Spleen (tissue), 11 donors: ENCODE measurements around the gene KYNU. TPM values are rescaled to one million over a fixed set of nuclear protein-coding genes. Genes with fewer than 3 reads are reported as not detected.

Experiments used
- DNase-seq: peaks from one replicate; pipeline ENCODE4 v3.0.0-alpha.2; 2020
- H3K27ac ChIP-seq, 8 donors: fragments of 200-600 bp; sonication (generic) in 7 of 8; 1 replicate in 4 of 8; 2 replicates in 4 of 8; pipeline versions ENCODE4 v1.5.0 to v1.8.0; 2016 to 2021; ENCODE audit warnings: inconsistent platforms in 4 of 8, mild to moderate bottlenecking in 4 of 8, moderate library complexity in 1 of 8
- H3K27me3 ChIP-seq, 7 donors: fragments of 200-600 bp; sonication (generic) in 6 of 7; replicated peaks in 1 of 7; 1 replicate in 4 of 7; 2 replicates in 3 of 7; pipeline versions ENCODE4 v1.5.0 to v1.8.0; 2016 to 2021; ENCODE audit warnings: inconsistent platforms in 3 of 7, mild to moderate bottlenecking in 1 of 7
- H3K36me3 ChIP-seq, 6 donors: fragments of 200-600 bp; sonication (generic) in 5 of 6; 1 replicate in 4 of 6; 2 replicates in 2 of 6; pipeline versions ENCODE4 v1.5.0 to v1.8.0; 2016 to 2021; ENCODE audit warnings: inconsistent platforms in 2 of 6
- H3K4me1 ChIP-seq, 6 donors: fragments of 200-600 bp; sonication (generic) in 5 of 6; 1 replicate in 3 of 6; 2 replicates in 3 of 6; pipeline versions ENCODE4 v1.5.0 to v1.8.0; 2016 to 2021; ENCODE audit warnings: inconsistent platforms in 3 of 6
- H3K4me3 ChIP-seq, 8 donors: fragments of 200-600 bp; sonication (generic) in 7 of 8; 1 replicate in 4 of 8; 2 replicates in 4 of 8; pipeline versions ENCODE4 v1.5.0 to v1.8.0; 2016 to 2021; ENCODE audit warnings: inconsistent platforms in 4 of 8, mild to moderate bottlenecking in 4 of 8, moderate library complexity in 2 of 8
- H3K9me3 ChIP-seq, 8 donors: fragments of 200-600 bp; sonication (generic) in 7 of 8; 1 replicate in 4 of 8; 2 replicates in 4 of 8; pipeline versions ENCODE4 v1.5.0 to v1.8.0; 2016 to 2021; ENCODE audit warnings: inconsistent platforms in 4 of 8
- CTCF ChIP-seq, 11 experiments: fragments of 200-600 bp in 7 of 11; fragments of 450-650 bp in 4 of 11; sonication (generic) in 4 of 11; IDR thresholded peaks in 8 of 11; conservative IDR thresholded peaks in 3 of 11; 1 replicate in 7 of 11; 2 replicates in 4 of 11; pipeline versions ENCODE4 v1.4.0 to v1.8.0; 2016 to 2021; ENCODE audit warnings: antibody characterized with exemption in 11 of 11, inconsistent platforms in 4 of 11, mild to moderate bottlenecking in 1 of 11
- POLR2A ChIP-seq, 3 donors: fragments of 450-650 bp; IDR thresholded peaks; one replicate each; pipeline ENCODE4 v1.5.1; 2017; ENCODE audit warnings: antibody characterized with exemption in 3 of 3, mild to moderate bottlenecking in 1 of 3
- POLR2AphosphoS5 ChIP-seq, 3 donors: sonication (generic); formaldehyde crosslinking; IDR thresholded peaks; one replicate each; pipeline ENCODE4 v1.5.1; 2017; ENCODE audit warnings: antibody characterized with exemption in 3 of 3
- WGBS, 5 donors: extraction: QIAGEN DNeasy Blood & Tissue Kit in 3 of 5; methylation state at CpG; one replicate each; pipeline versions ENCODE4 v1.1.5 to v1.1.7; 2013 to 2018; 5-methylcytosine and 5-hydroxymethylcytosine counted together
- intact Hi-C: fragments of 100-400 bp; cut with DNase I; formaldehyde crosslinking; loops from one replicate; pipeline ENCODE4 v1.15.0; 2023; ENCODE audit warnings: low total_unique reads
- polyA plus RNA-seq, 3 donors: library from polyadenylated mRNA; stranded (reverse); fragments of 200-250 nt; gene quantifications; one replicate each; pipeline ENCODE4 v1.2.1, GENCODE V29; 2013
- total RNA-seq, 7 donors: library from RNA; depleted of rRNA in 3 of 7; stranded (reverse); fragments of >200 nt in 3 of 7; fragmentation: NEBNext Ultra II Directional in 4 of 7; extraction: Animal tissue kit (Norgen Biotek cat#: 25700) in 4 of 7; gene quantifications; one replicate each; pipeline versions ENCODE4 v1.1.0 to v1.2.1, GENCODE V29; 2016 to 2021
- donor health status: healthy with polysubstance abuse.
- donor health status: DM: no; HTN: no; CAD: no; lungs with moderate emphysema.
- donor health status: DM: no; HTN: no; CAD: no.
- donor health status: Bipolar disorder and iron deficiency.
- donor health status: healthy.
- donor health status: DM: no; HTN: no; CAD: no.
- donor health status: DM: yes; HTN: yes; CAD: no.

The KYNU gene
- total and polyA plus RNA-seq, 10 donors, result 11.1 to 38.4 (median 20.8) TPM

- H3K4me3 ChIP-seq, result no peak overlapping the region
- intact Hi-C loops, result no loop called here
- H3K36me3 ChIP-seq, result peaks cover 0 to 60% (median 3%) of the 10 kb centered on the region in 6 donors
Measured at GRCh38 chr2:142967060-142967459, 89.6 kb downstream of the KYNU start.

GRCh38 chr2:142973160-142973821 is 95.8 kb downstream of the KYNU start:
- H3K27me3 ChIP-seq, result no peaks in the 10 kb centered on the region
- H3K4me3 ChIP-seq, result no peak overlapping the region
- peaks cover 0 to 9% (median 0%) of the 10 kb centered on the region in 6 donors for H3K36me3 ChIP-seq
- 75 to 91% (median 84%) methylated on average over 4 of the region's 4 CpGs for WGBS, 5 donors
- H3K27ac ChIP-seq, result no peak overlapping the region
- DNase-seq, result no peak
- H3K4me1 ChIP-seq, result no peaks in the 10 kb centered on the region
- H3K9me3 ChIP-seq, result no peaks in the 10 kb centered on the region
- TF ChIP-seq POLR2A (IDR thresholded peaks at IDR 0.05) (no peak), POLR2AphosphoS5 (IDR thresholded peaks at IDR 0.05) (no peak), CTCF (IDR thresholded peaks at IDR 0.05 in 8 of 11, conservative IDR thresholded peaks at IDR 0.05 in 3 of 11) (no peak)
- intact Hi-C loops, result no loop called here

More at GRCh38 chr2:142967060-142967459, 89.6 kb downstream of the KYNU start:
- no peak overlapping the region for H3K27ac ChIP-seq
- H3K9me3 ChIP-seq, result peaks cover 0 to 23% (median 9%) of the 10 kb centered on the region in 8 donors
- no peaks in the 10 kb centered on the region for H3K27me3 ChIP-seq
- no peaks in the 10 kb centered on the region for H3K4me1 ChIP-seq
- WGBS, 5 donors, result 52 to 71% (median 65%) methylated on average over 1 of the region's 1 CpG
- DNase-seq, result no peak
- TF ChIP-seq CTCF (IDR thresholded peaks at IDR 0.05 in 8 of 11, conservative IDR thresholded peaks at IDR 0.05 in 3 of 11) (no peak), POLR2A (IDR thresholded peaks at IDR 0.05) (no peak), POLR2AphosphoS5 (IDR thresholded peaks at IDR 0.05) (no peak)

- Histone ChIP-seq H3K36me3 (peaks cover 0 to 5% (median 0%) of the 10 kb centered on the region in 6 donors), H3K4me1 (no peaks in the 10 kb centered on the region), H3K9me3 (no peaks in the 10 kb centered on the region), H3K4me3 (no peak overlapping the region), H3K27me3 (no peaks in the 10 kb centered on the region), H3K27ac (no peak overlapping the region)
- WGBS, 5 donors, result 26 to 38% (median 34%) methylated on average over 4 of the region's 4 CpGs
- TF ChIP-seq CTCF (IDR thresholded peaks at IDR 0.05 in 8 of 11, conservative IDR thresholded peaks at IDR 0.05 in 3 of 11) (no peak), POLR2A (IDR thresholded peaks at IDR 0.05) (no peak), POLR2AphosphoS5 (IDR thresholded peaks at IDR 0.05) (no peak)
- intact Hi-C loops, result no loop called here
- DNase-seq, result no peak
Measured at GRCh38 chr2:142973822-142974207, 96.4 kb downstream of the KYNU start.

- Histone ChIP-seq H3K4me1 (no peaks in the 10 kb centered on the region), H3K27ac (no peak overlapping the region), H3K36me3 (peaks cover 0 to 5% (median 0%) of the 10 kb centered on the region in 6 donors), H3K4me3 (no peak overlapping the region), H3K27me3 (no peaks in the 10 kb centered on the region), H3K9me3 (no peaks in the 10 kb centered on the region)
- TF ChIP-seq CTCF (IDR thresholded peaks at IDR 0.05 in 8 of 11, conservative IDR thresholded peaks at IDR 0.05 in 3 of 11) (no peak), POLR2A (IDR thresholded peaks at IDR 0.05) (no peak), POLR2AphosphoS5 (IDR thresholded peaks at IDR 0.05) (no peak)
- DNase-seq, result no peak
- intact Hi-C loops, result no loop called here
- 68 to 72% (median 69%) methylated on average over 3 of the region's 3 CpGs for WGBS, 5 donors
Measured at GRCh38 chr2:142974288-142975024, 97.0 kb downstream of the KYNU start.
